HepG2 (cell line): Measurements from ENCODE around the gene CRISPLD2. TPM values are rescaled to one million over a fixed set of nuclear protein-coding genes. Genes with fewer than 3 reads are reported as not detected.

ENCODE experiments used
- GATAD2A ChIP-seq: IDR thresholded peaks from 2 replicates; pipeline ENCODE4 v1.6.1; 2016
- SMAD3 ChIP-seq: sonication (generic); formaldehyde crosslinking; IDR thresholded peaks from 2 replicates; pipeline ENCODE4 v1.4.0; 2020; ENCODE audit warnings: missing genetic modification reagents
- ZC3H13 ChIP-seq: sonication (generic); formaldehyde crosslinking; IDR thresholded peaks from 2 replicates; pipeline ENCODE4 v1.8.1; 2023; ENCODE audit warnings: mild to moderate bottlenecking, missing genetic modification reagents, moderate library complexity
- ZMYM2 ChIP-seq: sonication (generic); formaldehyde crosslinking; IDR thresholded peaks from 2 replicates; pipeline ENCODE4 v1.8.0; 2022; ENCODE audit warnings: mild to moderate bottlenecking, missing genetic modification reagents
- ZNF329 ChIP-seq: sonication (generic); formaldehyde crosslinking; IDR thresholded peaks from 2 replicates; pipeline ENCODE4 v1.9.0; 2021; ENCODE audit warnings: low read depth, mild to moderate bottlenecking, missing genetic modification reagents
- polyA plus RNA-seq, 8 experiments: library from polyadenylated mRNA; depleted of rRNA in 3 of 8; stranded (reverse) in 7 of 8; unstranded in 1 of 8; fragments of >200 nt; fragmentation: Illumina TruSeq in 4 of 8; extraction: Trizol in 4 of 8; gene quantifications; 2 replicates each; pipeline versions ENCODE4 v1.2.1 to v1.2.3, GENCODE V29; 2011 to 2016; ENCODE audit warnings: low read depth in 4 of 8, missing spikeins in 1 of 8, mixed read lengths in 1 of 8; ENCODE audit not compliant: insufficient read depth in 1 of 8
- total RNA-seq, 5 experiments: library from RNA; depleted of rRNA; stranded (reverse); fragments of >200 nt; fragmentation: Illumina TruSeq; extraction: Trizol; gene quantifications; 2 replicates each; pipeline ENCODE4 v1.2.3, GENCODE V29; 2016; ENCODE audit warnings: low read depth in 1 of 5
- TF ChIP-seq, protein P1 (sequence below): sonication (generic); formaldehyde crosslinking; IDR thresholded peaks from 2 replicates; pipeline ENCODE4 v1.4.0; 2020; ENCODE audit warnings: low read depth, mild to moderate bottlenecking, missing genetic modification reagents
- TF ChIP-seq, protein P2 (sequence below): sonication (generic); formaldehyde crosslinking; IDR thresholded peaks from 2 replicates; pipeline ENCODE4 v1.4.0; 2020; ENCODE audit warnings: mild to moderate bottlenecking, missing genetic modification reagents

CRISPLD2 gene
- total and polyA plus RNA-seq, 2 of the 13 experiments (the other 11 are each of a cell fraction or from before 2014, with no cell fraction given): 0.04 to 0.31 TPM

DNA sequence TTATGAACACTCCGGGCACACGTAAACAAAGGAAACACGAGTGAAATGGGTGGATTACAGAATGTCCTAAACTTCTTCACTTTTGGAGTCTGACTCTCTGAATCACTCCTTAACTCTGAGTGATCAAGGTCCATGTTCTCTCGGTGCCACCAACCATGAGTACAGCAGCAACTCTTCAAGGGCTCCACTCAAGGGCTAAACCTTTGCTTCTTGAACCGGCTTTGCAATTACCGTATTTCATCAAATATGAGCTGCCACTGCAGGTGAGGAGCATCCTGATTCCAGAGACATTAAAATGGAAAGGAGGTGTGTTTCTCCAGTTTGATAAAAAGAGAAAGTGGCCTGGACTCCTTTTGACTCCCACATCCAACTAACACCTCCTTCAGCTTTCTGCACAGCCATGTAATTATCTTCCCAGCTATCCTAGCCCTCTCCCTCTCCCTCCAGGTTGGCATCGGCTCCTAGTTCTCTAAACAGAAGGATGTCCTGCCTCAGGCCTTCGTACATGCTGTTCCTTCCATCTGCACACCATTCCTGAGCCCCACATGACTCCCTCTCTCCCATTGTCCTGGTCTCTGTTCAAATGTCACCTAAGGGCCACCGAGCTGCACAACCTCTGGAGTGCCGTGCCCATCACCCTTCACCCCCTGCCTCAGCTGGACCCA, 130.1 kb downstream of the CRISPLD2 start (continued):
- TF ChIP-seq, protein P1, sequence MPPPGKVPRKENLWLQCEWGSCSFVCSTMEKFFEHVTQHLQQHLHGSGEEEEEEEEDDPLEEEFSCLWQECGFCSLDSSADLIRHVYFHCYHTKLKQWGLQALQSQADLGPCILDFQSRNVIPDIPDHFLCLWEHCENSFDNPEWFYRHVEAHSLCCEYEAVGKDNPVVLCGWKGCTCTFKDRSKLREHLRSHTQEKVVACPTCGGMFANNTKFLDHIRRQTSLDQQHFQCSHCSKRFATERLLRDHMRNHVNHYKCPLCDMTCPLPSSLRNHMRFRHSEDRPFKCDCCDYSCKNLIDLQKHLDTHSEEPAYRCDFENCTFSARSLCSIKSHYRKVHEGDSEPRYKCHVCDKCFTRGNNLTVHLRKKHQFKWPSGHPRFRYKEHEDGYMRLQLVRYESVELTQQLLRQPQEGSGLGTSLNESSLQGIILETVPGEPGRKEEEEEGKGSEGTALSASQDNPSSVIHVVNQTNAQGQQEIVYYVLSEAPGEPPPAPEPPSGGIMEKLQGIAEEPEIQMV (CRISPR knock-in tag): no peak
- TF ChIP-seq ZNF329 (CRISPR knock-in tag): no peak
- no peak for TF ChIP-seq SMAD3 (CRISPR knock-in tag)
- TF ChIP-seq, protein P2, sequence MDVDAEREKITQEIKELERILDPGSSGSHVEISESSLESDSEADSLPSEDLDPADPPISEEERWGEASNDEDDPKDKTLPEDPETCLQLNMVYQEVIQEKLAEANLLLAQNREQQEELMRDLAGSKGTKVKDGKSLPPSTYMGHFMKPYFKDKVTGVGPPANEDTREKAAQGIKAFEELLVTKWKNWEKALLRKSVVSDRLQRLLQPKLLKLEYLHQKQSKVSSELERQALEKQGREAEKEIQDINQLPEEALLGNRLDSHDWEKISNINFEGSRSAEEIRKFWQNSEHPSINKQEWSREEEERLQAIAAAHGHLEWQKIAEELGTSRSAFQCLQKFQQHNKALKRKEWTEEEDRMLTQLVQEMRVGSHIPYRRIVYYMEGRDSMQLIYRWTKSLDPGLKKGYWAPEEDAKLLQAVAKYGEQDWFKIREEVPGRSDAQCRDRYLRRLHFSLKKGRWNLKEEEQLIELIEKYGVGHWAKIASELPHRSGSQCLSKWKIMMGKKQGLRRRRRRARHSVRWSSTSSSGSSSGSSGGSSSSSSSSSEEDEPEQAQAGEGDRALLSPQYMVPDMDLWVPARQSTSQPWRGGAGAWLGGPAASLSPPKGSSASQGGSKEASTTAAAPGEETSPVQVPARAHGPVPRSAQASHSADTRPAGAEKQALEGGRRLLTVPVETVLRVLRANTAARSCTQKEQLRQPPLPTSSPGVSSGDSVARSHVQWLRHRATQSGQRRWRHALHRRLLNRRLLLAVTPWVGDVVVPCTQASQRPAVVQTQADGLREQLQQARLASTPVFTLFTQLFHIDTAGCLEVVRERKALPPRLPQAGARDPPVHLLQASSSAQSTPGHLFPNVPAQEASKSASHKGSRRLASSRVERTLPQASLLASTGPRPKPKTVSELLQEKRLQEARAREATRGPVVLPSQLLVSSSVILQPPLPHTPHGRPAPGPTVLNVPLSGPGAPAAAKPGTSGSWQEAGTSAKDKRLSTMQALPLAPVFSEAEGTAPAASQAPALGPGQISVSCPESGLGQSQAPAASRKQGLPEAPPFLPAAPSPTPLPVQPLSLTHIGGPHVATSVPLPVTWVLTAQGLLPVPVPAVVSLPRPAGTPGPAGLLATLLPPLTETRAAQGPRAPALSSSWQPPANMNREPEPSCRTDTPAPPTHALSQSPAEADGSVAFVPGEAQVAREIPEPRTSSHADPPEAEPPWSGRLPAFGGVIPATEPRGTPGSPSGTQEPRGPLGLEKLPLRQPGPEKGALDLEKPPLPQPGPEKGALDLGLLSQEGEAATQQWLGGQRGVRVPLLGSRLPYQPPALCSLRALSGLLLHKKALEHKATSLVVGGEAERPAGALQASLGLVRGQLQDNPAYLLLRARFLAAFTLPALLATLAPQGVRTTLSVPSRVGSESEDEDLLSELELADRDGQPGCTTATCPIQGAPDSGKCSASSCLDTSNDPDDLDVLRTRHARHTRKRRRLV (CRISPR knock-in tag): no peak
- 0 out of 2 replicates have a peak, but pooled peaks have one; percentile 19 for TF ChIP-seq GATAD2A (CRISPR knock-in tag)
- no peak for TF ChIP-seq ZC3H13
- no peak for TF ChIP-seq ZMYM2 (CRISPR knock-in tag)
